Measurements from ENCODE around the gene FZR1. TPM values are rescaled to one million over a fixed set of nuclear protein-coding genes. Genes with fewer than 3 reads are reported as not detected.

The FZR1 gene
- total and polyA plus RNA-seq, 9 of the 15 experiments (the other 6 are each of a cell fraction or from before 2014, with no cell fraction given): 0.18 to 48.0 (median 22.2) TPM

- TF ChIP-seq ZBTB49 (CRISPR knock-in tag; IDR thresholded peaks at IDR 0.05; ENCODE audit: borderline replicate concordance): no peak
- peak; percentile 96 to 97 for TF ChIP-seq NRF1 (conservative IDR thresholded peaks at IDR 0.05 in 1 of 2, IDR thresholded peaks at IDR 0.05 in 1 of 2)
- TF ChIP-seq POLR3A (IDR thresholded peaks at IDR 0.05; ENCODE audit: borderline replicate concordance, extremely low read depth, insufficient read depth, insufficient read length): no peak
- no peak for TF ChIP-seq JUNB (CRISPR knock-in tag; conservative IDR thresholded peaks at IDR 0.05)
- TF ChIP-seq ZNF766 (CRISPR knock-in tag; conservative IDR thresholded peaks at IDR 0.05): no peak
- TF ChIP-seq CTBP1 (IDR thresholded peaks at IDR 0.05; ENCODE audit: borderline replicate concordance): peak; percentile 73; the same call in 1 of the 2 replicates
- peak in 1 of 2 experiments; percentile 24; a peak in 1 of 3 replicates for TF ChIP-seq CBX3 (IDR thresholded peaks at IDR 0.05; ENCODE audit: borderline replicate concordance in 1 of 2, low read length in 2 of 2)
- peak in 1 of 2 experiments; percentile 87; a peak in 1 of 4 replicates for TF ChIP-seq MLLT1 (IDR thresholded peaks at IDR 0.05)
- 0 out of 2 replicates have a peak, but pooled peaks have one; percentile 74 for TF ChIP-seq ZNF511 (CRISPR knock-in tag; IDR thresholded peaks at IDR 0.05)
- peak; percentile 72 for TF ChIP-seq ZFX (CRISPR knock-in tag; IDR thresholded peaks at IDR 0.05)
- TF ChIP-seq MAFG (tag; conservative IDR thresholded peaks at IDR 0.05): peak; percentile 87
- TF ChIP-seq CCNT2 (IDR thresholded peaks at IDR 0.05; ENCODE audit: borderline replicate concordance, extremely low read depth, insufficient read length, low read depth, low read length): peak; percentile 73
- TF ChIP-seq MAFF (IDR thresholded peaks at IDR 0.05; ENCODE audit: low read length): peak; percentile 84
- peak; percentile 95 to 99 (median 98) for TF ChIP-seq YY1 (IDR thresholded peaks at IDR 0.05; ENCODE audit: borderline replicate concordance in 1 of 3, control insufficient read depth in 1 of 3, extremely low read depth in 1 of 3, insufficient read depth in 3 of 3, insufficient read length in 1 of 3, insufficient replicate concordance in 2 of 3, low read depth in 1 of 3, low read length in 2 of 3)
- peak; percentile 67; the same call in 1 of the 2 replicates for TF ChIP-seq LCOR (CRISPR knock-in tag; IDR thresholded peaks at IDR 0.05)
- TF ChIP-seq KAT7 (CRISPR knock-in tag; IDR thresholded peaks at IDR 0.05; ENCODE audit: borderline replicate concordance): peak; percentile 93; the same call in 1 of the 2 replicates
- no peak for TF ChIP-seq PTTG1 (tag; IDR thresholded peaks at IDR 0.05; ENCODE audit: low read depth)
- 0 out of 4 replicates have a peak, but pooled peaks of 1 of the 2 experiments have one; percentile 51 for TF ChIP-seq FOXA3 (CRISPR knock-in tag; conservative IDR thresholded peaks at IDR 0.05 in 1 of 2, IDR thresholded peaks at IDR 0.05 in 1 of 2)
- peak; percentile 69; the same call in 1 of the 2 replicates for TF ChIP-seq FOXM1 (IDR thresholded peaks at IDR 0.05; ENCODE audit: low read depth)
- TF ChIP-seq FOXM1 (CRISPR knock-in tag; IDR thresholded peaks at IDR 0.05; ENCODE audit: low read depth): no peak
- no peak for TF ChIP-seq HNRNPK (IDR thresholded peaks at IDR 0.05; ENCODE audit: low read depth, low read length, poor library complexity, severe bottlenecking)
Measured at GRCh38 chr19:3500429-3501101, 5.5 kb upstream of the FZR1 start, which contains the start of gene DOHH (continued).
